Esophagus squamous epithelium (tissue), 5 donors: ENCODE data around the gene TPD52L1. TPM values are rescaled to one million over a fixed set of nuclear protein-coding genes. Genes with fewer than 3 reads are reported as not detected.
A peak's percentile ranks its signal among the peaks of the same experiment; 100 is the strongest.

ENCODE experiments used
- DNase-seq: peaks from one replicate; lab custom pipeline; 2025; lab: John Stamatoyannopoulos, UW
- H3K27ac ChIP-seq, 4 donors: fragments of 200-600 bp; sonication (generic); one replicate each; pipeline ENCODE4 v1.5.1; 2016 to 2019; ENCODE audit warnings: mild to moderate bottlenecking in 1 of 4
- H3K27me3 ChIP-seq, 4 donors: fragments of 200-600 bp; sonication (generic); 1 replicate in 3 of 4; 2 replicates in 1 of 4; pipeline versions ENCODE4 v1.5.1 to v1.6.0; 2017 to 2021; ENCODE audit warnings: antibody characterized with exemption in 1 of 4
- H3K36me3 ChIP-seq, 3 donors: fragments of 200-600 bp; sonication (generic); one replicate each; pipeline ENCODE4 v1.5.1; 2016 to 2019
- H3K4me1 ChIP-seq, 3 donors: fragments of 200-600 bp; sonication (generic); one replicate each; pipeline ENCODE4 v1.5.1; 2017 to 2019
- H3K4me3 ChIP-seq, 4 donors: fragments of 200-600 bp; sonication (generic); 1 replicate in 3 of 4; 2 replicates in 1 of 4; pipeline ENCODE4 v1.5.1; 2016 to 2019; ENCODE audit warnings: mild to moderate bottlenecking in 2 of 4, moderate library complexity in 1 of 4
- H3K9me3 ChIP-seq, 3 donors: fragments of 200-600 bp; sonication (generic); one replicate each; pipeline ENCODE4 v1.5.1; 2016 to 2019
- POLR2A ChIP-seq, 4 donors: fragments of 450-650 bp; IDR thresholded peaks; one replicate each; pipeline ENCODE4 v1.6.1; 2017; ENCODE audit warnings: antibody characterized with exemption in 4 of 4, mild to moderate bottlenecking in 4 of 4, moderate library complexity in 3 of 4
- WGBS, 2 donors: methylation state at CpG; one replicate each; pipeline ENCODE4 v1.1.5; 2018; 5-methylcytosine and 5-hydroxymethylcytosine counted together
- intact Hi-C: fragments of 100-400 bp; cut with DNase I; formaldehyde crosslinking; loops from one replicate; pipeline ENCODE4 v1.15.0; 2022
- total RNA-seq, 4 donors: library from RNA; depleted of rRNA; stranded (reverse); fragments of >200 nt; gene quantifications; one replicate each; pipeline ENCODE4 v1.1.0, GENCODE V29; 2016
- TF ChIP-seq, protein P1 (sequence below), 6 experiments: fragments of 450-650 bp in 4 of 6; fragments of 200-600 bp in 2 of 6; sonication (generic) in 2 of 6; IDR thresholded peaks; one replicate each; pipeline ENCODE4 v1.5.1; 2016 to 2019; ENCODE audit warnings: antibody characterized with exemption in 6 of 6, mild to moderate bottlenecking in 4 of 6, moderate library complexity in 4 of 6
- donor health status: DM: yes; HTN: yes; CAD: no.

The TPD52L1 gene
- total RNA-seq, 4 donors from 2014 or later: 202 to 409 (median 275) TPM

DNA sequence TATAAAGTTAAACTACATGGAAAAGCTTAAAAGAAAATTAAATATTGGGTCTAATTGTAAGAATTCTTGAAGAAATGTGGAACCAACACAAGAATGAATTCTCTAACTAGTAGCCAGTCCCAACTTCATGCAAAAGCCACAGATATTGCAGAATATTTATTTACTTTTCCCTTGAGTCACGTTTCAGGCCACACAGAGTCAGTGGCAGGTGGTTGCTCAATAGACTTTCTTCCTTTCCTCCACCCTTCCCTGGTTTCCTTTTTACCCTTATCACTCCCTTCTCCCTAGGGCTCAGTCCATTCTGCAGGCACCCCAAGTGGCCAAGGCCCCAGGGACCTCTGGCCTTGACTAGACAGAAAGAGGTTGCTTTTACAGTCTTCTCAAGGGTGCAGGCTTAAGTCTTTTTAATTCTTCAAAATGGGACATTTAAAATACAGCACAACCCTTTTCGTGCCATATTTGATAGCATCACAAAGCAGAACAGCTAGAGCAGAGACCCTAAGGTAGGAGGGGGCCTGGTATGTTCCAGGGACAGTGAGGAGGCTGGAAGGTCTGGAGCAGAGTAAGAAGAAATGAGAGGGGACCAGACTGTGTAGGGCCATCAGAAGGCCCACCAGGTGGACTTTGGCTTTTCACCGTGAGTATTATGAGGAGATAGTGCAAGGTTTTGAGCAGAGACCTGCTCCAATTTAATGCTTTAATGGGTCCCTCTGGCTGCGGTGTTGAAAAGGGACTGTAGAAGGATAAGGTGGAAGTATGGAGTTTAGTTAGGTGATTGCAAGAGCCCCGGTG lies 83.2 kb downstream of the TPD52L1 start:
- peaks cover 0 to 26% (median 0%) of the 10 kb centered on the region in 3 donors for H3K36me3 ChIP-seq
- intact Hi-C loops: no loop called here
- no peaks in the 10 kb centered on the region for H3K27me3 ChIP-seq
- no peaks in the 10 kb centered on the region for H3K9me3 ChIP-seq
- 79% methylated on average over 5 of the region's 5 CpGs for WGBS, 2 donors
- peaks cover 0 to 12% (median 6%) of the 10 kb centered on the region in 3 donors for H3K4me1 ChIP-seq
- no peak for DNase-seq
- TF ChIP-seq, protein P1, sequence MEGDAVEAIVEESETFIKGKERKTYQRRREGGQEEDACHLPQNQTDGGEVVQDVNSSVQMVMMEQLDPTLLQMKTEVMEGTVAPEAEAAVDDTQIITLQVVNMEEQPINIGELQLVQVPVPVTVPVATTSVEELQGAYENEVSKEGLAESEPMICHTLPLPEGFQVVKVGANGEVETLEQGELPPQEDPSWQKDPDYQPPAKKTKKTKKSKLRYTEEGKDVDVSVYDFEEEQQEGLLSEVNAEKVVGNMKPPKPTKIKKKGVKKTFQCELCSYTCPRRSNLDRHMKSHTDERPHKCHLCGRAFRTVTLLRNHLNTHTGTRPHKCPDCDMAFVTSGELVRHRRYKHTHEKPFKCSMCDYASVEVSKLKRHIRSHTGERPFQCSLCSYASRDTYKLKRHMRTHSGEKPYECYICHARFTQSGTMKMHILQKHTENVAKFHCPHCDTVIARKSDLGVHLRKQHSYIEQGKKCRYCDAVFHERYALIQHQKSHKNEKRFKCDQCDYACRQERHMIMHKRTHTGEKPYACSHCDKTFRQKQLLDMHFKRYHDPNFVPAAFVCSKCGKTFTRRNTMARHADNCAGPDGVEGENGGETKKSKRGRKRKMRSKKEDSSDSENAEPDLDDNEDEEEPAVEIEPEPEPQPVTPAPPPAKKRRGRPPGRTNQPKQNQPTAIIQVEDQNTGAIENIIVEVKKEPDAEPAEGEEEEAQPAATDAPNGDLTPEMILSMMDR (IDR thresholded peaks at IDR 0.05): no peak
- TF ChIP-seq POLR2A (IDR thresholded peaks at IDR 0.05): no peak
- H3K4me3 ChIP-seq: no peak overlapping the region
- no peak overlapping the region for H3K27ac ChIP-seq

DNA sequence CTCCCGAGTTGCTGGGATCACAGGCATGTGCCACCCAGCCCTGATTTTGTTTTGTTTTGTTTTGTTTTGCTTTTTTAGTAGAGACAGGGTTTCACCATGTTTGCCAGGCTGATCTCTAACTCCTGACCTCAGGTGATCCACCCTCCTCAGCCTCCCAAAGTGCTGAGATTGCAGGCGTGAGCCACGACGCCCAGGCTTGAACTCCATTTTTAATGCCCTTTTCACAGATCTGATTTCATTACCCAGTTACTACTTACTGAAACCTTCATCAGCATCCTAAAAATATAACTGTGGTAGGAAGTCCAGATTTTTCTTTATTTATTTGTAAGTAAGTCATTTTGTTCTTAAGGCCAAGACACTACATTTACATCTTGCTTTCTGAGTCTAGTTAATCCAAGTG lies 84.2 kb downstream of the TPD52L1 start:
- H3K4me3 ChIP-seq: no peak overlapping the region
- H3K27me3 ChIP-seq: no peaks in the 10 kb centered on the region
- TF ChIP-seq, protein P1 (IDR thresholded peaks at IDR 0.05): no peak
- no peak for TF ChIP-seq POLR2A (IDR thresholded peaks at IDR 0.05)
- H3K9me3 ChIP-seq: peaks cover 0 to 4% (median 0%) of the 10 kb centered on the region in 3 donors
- peaks cover 0 to 4% (median under 1%) of the 10 kb centered on the region in 3 donors for H3K4me1 ChIP-seq
- 95 to 96% methylated on average over 4 of the region's 4 CpGs for WGBS, 2 donors
- intact Hi-C loops: no loop called here
- H3K27ac ChIP-seq: no peak overlapping the region
- peaks cover 0 to 26% (median 0%) of the 10 kb centered on the region in 3 donors for H3K36me3 ChIP-seq
- no peak for DNase-seq

DNA sequence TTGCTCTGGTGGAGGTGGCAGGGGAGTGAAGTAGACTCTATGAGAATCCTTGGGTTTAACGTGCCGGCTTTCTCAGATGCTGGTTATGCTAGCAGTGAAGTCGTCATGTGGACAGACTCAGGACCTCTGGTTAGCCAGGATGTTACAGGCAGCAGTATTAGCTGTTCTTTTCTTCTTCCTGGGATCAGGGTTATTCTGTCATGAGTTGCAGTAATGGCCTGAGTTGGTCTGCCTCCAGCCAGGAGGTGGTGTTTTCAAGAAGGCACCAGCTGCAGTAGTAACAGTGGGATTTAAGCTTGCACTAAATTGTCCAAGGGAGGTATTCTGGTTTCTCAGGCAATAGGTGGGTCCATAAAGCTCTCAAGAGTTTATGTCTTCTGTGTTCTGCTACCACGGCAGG lies 91.5 kb downstream of the TPD52L1 start:
- peaks cover 0 to 10% (median 0%) of the 10 kb centered on the region in 3 donors for H3K9me3 ChIP-seq
- intact Hi-C loops: no loop called here
- H3K36me3 ChIP-seq: peaks cover 0 to 24% (median 0%) of the 10 kb centered on the region in 3 donors
- no peak for DNase-seq
- H3K27me3 ChIP-seq: no peaks in the 10 kb centered on the region
- H3K4me3 ChIP-seq: no peak overlapping the region
- H3K27ac ChIP-seq: peak overlapping the region; percentile 59 to 78 (median 62)
- 76 to 78% methylated on average over 4 of the region's 4 CpGs for WGBS, 2 donors
- TF ChIP-seq, protein P1 (IDR thresholded peaks at IDR 0.05): no peak
- TF ChIP-seq POLR2A (IDR thresholded peaks at IDR 0.05): no peak
- peaks cover 6 to 33% (median 14%) of the 10 kb centered on the region in 3 donors for H3K4me1 ChIP-seq

DNA sequence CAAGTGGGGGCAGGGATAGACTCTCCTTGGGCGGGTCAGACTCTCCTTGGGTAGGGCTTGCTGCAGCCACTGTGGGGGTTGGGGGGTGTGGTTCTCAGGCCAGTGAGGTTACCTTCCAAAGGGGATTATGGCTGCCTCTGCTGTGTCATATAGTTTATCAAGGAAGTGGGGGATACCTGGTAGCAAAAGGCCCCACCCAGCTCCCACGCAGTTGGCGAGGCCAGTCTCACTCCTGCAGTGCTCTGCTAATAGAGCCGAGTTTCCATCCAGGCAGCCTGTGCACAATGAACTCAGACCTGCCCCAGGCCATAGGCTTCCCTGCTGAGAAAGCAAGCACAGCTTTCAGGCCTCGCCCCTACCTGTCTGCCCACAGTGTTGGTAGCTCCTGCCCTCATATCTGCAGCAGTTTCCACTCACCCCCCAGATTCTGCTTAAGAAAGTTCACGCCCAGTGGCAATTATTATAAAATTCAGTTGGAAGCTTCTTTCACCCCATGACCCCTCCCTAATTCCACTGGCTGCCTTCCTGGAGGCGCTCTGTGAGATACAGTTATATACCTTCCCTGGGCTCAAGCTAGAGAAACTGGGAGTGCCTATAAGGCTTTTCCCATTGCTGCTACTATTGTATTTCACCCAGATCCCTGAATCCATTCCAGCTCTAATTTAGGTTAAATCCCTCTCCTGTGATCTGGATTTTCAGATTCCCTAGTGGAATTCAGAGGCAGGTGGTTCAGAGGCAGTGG lies 92.1 kb downstream of the TPD52L1 start:
- H3K27me3 ChIP-seq: no peaks in the 10 kb centered on the region
- peaks cover 0 to 26% (median 0%) of the 10 kb centered on the region in 3 donors for H3K36me3 ChIP-seq
- H3K4me3 ChIP-seq: no peak overlapping the region
- peaks cover 0 to 10% (median 0%) of the 10 kb centered on the region in 3 donors for H3K9me3 ChIP-seq
- H3K4me1 ChIP-seq: peaks cover 6 to 33% (median 14%) of the 10 kb centered on the region in 3 donors
- H3K27ac ChIP-seq: peak overlapping the region; percentile 59 to 78 (median 62)
- TF ChIP-seq, protein P1 (IDR thresholded peaks at IDR 0.05): no peak
- no peak for TF ChIP-seq POLR2A (IDR thresholded peaks at IDR 0.05)
- intact Hi-C loops: no loop called here
- 44 to 48% methylated on average over 6 of the region's 7 CpGs for WGBS, 2 donors
- no peak for DNase-seq
